Measurements from ENCODE around the gene MOB1B.

DNA sequence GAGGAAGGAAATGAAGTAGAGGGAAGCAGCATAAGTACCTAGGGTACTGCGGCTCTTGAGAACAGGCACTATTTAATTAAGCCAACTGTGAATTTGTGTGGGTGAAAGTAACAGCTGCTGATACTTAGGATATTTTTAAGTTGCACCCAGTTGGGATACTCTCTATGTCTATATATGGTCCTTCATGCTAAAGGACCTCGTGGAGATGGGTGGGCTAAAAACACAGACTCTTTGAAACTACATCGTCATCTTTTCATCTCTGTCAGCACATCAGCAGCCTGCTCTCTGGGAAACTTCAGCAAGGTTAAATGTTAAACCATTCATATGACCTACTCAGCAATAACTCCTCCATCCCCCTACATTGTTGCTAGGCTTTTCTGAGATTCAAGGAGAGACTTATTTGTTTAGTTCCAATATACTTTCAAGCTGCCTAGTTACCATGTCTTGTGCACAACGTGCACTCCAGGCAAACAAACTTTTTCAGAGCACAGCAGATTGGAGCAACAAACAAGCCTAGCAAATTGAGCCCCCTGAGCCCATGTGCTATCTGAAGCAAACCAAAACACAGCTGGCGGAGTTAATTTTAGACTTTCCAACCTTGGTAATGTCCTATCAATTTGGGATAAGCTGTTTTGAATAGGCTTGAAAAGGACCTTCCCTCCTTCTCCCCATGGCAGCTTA, 6.2 kb upstream of the MOB1B start:
- TF ChIP-seq, protein P1, sequence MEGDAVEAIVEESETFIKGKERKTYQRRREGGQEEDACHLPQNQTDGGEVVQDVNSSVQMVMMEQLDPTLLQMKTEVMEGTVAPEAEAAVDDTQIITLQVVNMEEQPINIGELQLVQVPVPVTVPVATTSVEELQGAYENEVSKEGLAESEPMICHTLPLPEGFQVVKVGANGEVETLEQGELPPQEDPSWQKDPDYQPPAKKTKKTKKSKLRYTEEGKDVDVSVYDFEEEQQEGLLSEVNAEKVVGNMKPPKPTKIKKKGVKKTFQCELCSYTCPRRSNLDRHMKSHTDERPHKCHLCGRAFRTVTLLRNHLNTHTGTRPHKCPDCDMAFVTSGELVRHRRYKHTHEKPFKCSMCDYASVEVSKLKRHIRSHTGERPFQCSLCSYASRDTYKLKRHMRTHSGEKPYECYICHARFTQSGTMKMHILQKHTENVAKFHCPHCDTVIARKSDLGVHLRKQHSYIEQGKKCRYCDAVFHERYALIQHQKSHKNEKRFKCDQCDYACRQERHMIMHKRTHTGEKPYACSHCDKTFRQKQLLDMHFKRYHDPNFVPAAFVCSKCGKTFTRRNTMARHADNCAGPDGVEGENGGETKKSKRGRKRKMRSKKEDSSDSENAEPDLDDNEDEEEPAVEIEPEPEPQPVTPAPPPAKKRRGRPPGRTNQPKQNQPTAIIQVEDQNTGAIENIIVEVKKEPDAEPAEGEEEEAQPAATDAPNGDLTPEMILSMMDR (IDR thresholded peaks at IDR 0.05): no peak
- no peak for TF ChIP-seq POLR2A (IDR thresholded peaks at IDR 0.05)
